ES-I3 (cell line): ENCODE measurements around the gene CCNQ.
A peak's percentile ranks its signal among the peaks of the same experiment; 100 is the strongest.

Source experiments
- H3K36me3 ChIP-seq: 2 replicates; pipeline ENCODE4 v1.6.1; 2013; ENCODE audit warnings: mild to moderate bottlenecking, low read length, control low read depth, moderate library complexity; ENCODE audit not compliant: insufficient read depth
- H3K4me1 ChIP-seq: 2 replicates; pipeline ENCODE4 v1.6.1; 2013; ENCODE audit warnings: mild to moderate bottlenecking, control low read depth, low read length; ENCODE audit not compliant: insufficient read depth
- H3K9ac ChIP-seq: 2 replicates; pipeline ENCODE4 v1.6.1; 2013; ENCODE audit warnings: low read depth, mild to moderate bottlenecking, low read length, moderate library complexity
- H3K9me3 ChIP-seq: 2 replicates; pipeline ENCODE4 v1.6.1; 2013; ENCODE audit warnings: mild to moderate bottlenecking, low read length, moderate library complexity; ENCODE audit not compliant: control insufficient read depth, insufficient read depth

The CCNQ gene

DNA sequence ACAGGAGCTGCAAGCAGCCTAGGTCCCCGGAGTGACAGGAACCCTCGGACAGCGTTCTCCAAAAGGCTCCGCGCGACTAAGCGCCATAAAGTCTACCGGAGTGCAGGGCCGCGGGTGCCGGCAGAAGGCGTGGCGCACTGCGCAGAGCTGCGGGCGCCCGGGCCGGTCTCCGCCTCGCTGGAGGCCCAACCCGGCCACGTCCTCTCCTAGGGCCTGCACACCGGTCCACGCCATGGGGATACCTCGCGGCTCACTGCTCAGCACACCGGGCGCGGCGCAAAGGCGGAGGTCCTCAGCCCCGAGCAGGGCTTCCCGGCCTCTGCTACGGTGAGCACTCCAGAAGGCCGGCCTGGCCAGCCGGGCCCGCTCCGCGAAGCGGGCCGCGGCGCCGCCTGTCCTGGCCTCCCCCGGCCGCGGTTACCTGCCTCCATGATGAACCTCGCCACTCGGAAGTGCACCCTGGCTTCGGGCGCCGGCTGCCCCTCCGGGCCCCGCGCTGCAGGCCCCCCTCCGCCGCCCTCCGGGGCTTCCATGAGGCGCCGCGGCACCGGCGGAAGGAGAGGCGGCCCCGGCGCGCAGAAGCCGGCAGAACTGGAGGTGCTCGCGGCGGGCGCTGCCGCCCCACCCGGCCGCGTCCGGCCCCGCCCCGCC, at the start of gene CCNQ:
CCNQ (minus strand) TSS at position 599 of the 651 bp plus-strand sequence; CDS start at position 533, 66 bp downstream.
- H3K9me3 ChIP-seq = no peaks in the 10 kb centered on the region
- H3K36me3 ChIP-seq = no peaks in the 10 kb centered on the region
- no peaks in the 10 kb centered on the region for H3K4me1 ChIP-seq
- peak within 1 kb of the TSS; percentile 87 for H3K9ac ChIP-seq

- peaks cover 6% of the 10 kb centered on the region; the same call in 1 of the 2 replicates for H3K4me1 ChIP-seq
- H3K9me3 ChIP-seq = no peaks in the 10 kb centered on the region
- no peaks in the 10 kb centered on the region for H3K36me3 ChIP-seq
- peak overlapping the region; percentile 18; the same call in 1 of the 2 replicates for H3K9ac ChIP-seq
These were observed 48.8 kb upstream of the CCNQ start for GRCh38 chrX:153647461-153648357.

- peaks cover 7% of the 10 kb centered on the region; the same call in 1 of the 2 replicates for H3K4me1 ChIP-seq
- peak within 1 kb of the TSS; percentile 18; the same call in 1 of the 2 replicates for H3K9ac ChIP-seq
- no peaks in the 10 kb centered on the region for H3K36me3 ChIP-seq
- H3K9me3 ChIP-seq = no peaks in the 10 kb centered on the region
These were observed 47.9 kb upstream of the CCNQ start, which contains the start of gene DUSP9 for GRCh38 chrX:153646620-153647373. Gene DUSP9 (plus strand): TSS chrX:153647203. CDS start chrX:153647954, 751 bp downstream.

GRCh38 chrX:153645921-153646488, 47.1 kb upstream of the CCNQ start:
- no peak overlapping the region for H3K9ac ChIP-seq
- no peaks in the 10 kb centered on the region for H3K36me3 ChIP-seq
- H3K9me3 ChIP-seq = no peaks in the 10 kb centered on the region
- H3K4me1 ChIP-seq = peaks cover 11% of the 10 kb centered on the region; the same call in 1 of the 2 replicates

GRCh38 chrX:153645151-153645550, 46.2 kb upstream of the CCNQ start:
- Histone ChIP-seq H3K4me1 (peaks cover 11% of the 10 kb centered on the region; the same call in 1 of the 2 replicates), H3K9me3 (no peaks in the 10 kb centered on the region), H3K36me3 (no peaks in the 10 kb centered on the region), H3K9ac (no peak overlapping the region)

- H3K36me3 ChIP-seq = no peaks in the 10 kb centered on the region
- H3K9me3 ChIP-seq = no peaks in the 10 kb centered on the region
- peaks cover 8% of the 10 kb centered on the region; the same call in 1 of the 2 replicates for H3K4me1 ChIP-seq
- H3K9ac ChIP-seq = peak overlapping the region; percentile 50; the same call in 1 of the 2 replicates
These were observed 45.6 kb upstream of the CCNQ start for GRCh38 chrX:153644356-153645125.

DNA sequence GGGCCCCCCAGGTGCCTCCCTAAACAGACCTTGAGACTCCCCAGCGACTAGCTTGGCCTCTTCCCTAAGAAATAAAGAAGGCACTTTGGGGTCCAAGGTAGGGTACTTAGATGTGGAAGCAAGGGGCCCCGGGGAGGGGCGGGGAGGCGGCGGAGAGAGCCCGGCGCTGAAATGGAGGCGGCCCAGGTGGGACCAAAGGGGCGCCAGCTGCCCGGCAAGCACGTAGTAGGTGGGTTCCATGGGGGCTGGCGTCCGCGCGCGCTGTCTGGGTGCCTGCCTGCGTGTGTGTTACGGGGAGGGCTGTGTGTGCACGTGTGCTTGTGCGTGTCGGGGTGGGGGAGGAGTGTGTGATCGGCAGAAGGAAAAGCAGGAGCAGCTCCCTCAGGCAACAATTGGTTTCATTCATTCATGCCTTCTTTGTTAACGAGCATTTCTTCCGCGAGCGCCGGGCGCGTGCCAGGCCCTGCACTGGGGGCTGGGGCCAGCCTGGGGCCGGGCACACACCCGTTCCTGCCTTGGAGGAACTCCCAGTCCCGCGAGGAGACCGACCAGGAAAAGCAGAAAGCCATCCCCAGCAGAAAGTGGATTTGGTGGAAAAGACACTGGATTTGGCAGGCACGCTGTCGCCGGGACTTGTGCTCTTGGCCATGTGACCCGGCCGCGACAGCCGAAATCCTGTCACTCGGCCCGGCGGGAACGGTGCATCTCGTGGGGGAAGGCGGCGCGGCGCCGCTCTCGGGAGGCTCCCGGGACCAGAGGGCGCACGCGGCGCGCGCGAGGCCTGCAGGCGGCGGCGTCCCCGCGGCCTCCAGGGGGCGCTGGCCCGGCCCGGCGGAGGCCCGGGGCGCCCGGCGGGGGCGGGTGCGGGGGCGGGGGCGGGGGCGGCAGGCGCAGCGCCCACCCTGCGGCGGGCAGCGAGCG, 44.8 kb upstream of the CCNQ start:
- peak overlapping the region; percentile 56; the same call in 1 of the 2 replicates for H3K9ac ChIP-seq

GRCh38 chrX:153642655-153643430, 43.9 kb upstream of the CCNQ start:
- Histone ChIP-seq H3K4me1 (peaks cover 8% of the 10 kb centered on the region; the same call in 1 of the 2 replicates), H3K9me3 (no peaks in the 10 kb centered on the region), H3K36me3 (no peaks in the 10 kb centered on the region), H3K9ac (peak overlapping the region; percentile 56; the same call in 1 of the 2 replicates)

More for the DNA sequence above, 44.8 kb upstream of the CCNQ start:
- no peaks in the 10 kb centered on the region for H3K9me3 ChIP-seq
- H3K4me1 ChIP-seq = peaks cover 8% of the 10 kb centered on the region; the same call in 1 of the 2 replicates
- no peaks in the 10 kb centered on the region for H3K36me3 ChIP-seq

DNA sequence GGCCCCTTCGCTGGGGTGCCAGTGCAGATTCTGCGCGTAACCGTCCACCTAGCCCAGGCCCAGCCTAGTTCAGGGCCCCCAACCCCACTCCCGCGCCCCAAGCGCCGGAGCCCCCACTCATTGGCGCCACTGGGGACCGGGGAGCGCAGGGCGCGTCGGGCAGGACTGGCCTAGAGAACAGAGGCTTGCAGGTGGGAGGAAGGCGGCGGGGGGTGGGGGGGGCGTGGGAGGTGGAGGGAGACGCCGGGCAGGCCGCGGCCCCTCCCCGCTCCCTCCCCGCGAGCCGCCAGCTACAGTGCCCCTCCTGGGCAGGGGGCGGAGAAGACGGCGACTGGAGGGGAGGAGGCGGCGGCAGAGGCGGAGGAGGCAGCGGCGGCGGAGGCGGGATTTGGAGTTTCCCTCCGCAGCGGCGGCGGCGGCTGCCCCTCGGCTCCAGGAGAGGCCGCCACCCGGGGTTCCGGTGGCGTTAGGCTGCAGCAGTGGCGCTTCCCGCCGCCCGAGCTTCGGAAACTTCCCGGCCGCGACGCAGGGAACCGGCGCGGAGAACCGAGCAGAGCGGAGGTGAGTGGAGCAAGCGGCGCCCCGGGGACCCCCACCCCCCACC, 43.2 kb upstream of the CCNQ start:
- Histone ChIP-seq H3K36me3 (no peaks in the 10 kb centered on the region), H3K9ac (peak overlapping the region; percentile 46; the same call in 1 of the 2 replicates), H3K4me1 (peaks cover 8% of the 10 kb centered on the region; the same call in 1 of the 2 replicates), H3K9me3 (no peaks in the 10 kb centered on the region)

GRCh38 chrX:153641627-153642026, 42.7 kb upstream of the CCNQ start:
- Histone ChIP-seq H3K4me1 (peaks cover 8% of the 10 kb centered on the region; the same call in 1 of the 2 replicates), H3K36me3 (no peaks in the 10 kb centered on the region), H3K9ac (peak overlapping the region; percentile 46; the same call in 1 of the 2 replicates), H3K9me3 (no peaks in the 10 kb centered on the region)

- Histone ChIP-seq H3K9me3 (no peaks in the 10 kb centered on the region), H3K4me1 (peaks cover 8% of the 10 kb centered on the region; the same call in 1 of the 2 replicates), H3K9ac (peak overlapping the region; percentile 46; the same call in 1 of the 2 replicates), H3K36me3 (no peaks in the 10 kb centered on the region)
These were observed 42.0 kb upstream of the CCNQ start for GRCh38 chrX:153640736-153641575.
